ENCODE measurements around the gene SPATS2.

DNA sequence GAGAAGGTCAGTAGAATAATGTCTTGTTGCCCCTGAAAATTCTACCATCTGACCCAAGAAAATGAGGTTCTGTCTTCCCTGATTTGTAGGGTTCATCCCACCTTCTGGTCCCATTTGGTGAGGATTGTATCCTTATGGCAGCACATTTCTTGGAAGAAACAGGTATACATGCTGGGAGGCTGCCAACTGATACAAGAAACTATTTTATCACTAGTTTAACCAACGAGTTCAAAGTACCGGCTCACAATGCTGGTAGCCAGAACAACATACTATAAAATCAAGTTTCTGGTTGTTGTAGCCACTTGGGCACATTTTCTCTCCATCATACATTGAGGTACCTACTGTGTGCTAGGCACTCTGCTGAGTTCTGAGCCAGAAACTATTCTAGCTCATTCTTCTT, 164.5 kb downstream of the SPATS2 start:
- TF ChIP-seq, protein P1, sequence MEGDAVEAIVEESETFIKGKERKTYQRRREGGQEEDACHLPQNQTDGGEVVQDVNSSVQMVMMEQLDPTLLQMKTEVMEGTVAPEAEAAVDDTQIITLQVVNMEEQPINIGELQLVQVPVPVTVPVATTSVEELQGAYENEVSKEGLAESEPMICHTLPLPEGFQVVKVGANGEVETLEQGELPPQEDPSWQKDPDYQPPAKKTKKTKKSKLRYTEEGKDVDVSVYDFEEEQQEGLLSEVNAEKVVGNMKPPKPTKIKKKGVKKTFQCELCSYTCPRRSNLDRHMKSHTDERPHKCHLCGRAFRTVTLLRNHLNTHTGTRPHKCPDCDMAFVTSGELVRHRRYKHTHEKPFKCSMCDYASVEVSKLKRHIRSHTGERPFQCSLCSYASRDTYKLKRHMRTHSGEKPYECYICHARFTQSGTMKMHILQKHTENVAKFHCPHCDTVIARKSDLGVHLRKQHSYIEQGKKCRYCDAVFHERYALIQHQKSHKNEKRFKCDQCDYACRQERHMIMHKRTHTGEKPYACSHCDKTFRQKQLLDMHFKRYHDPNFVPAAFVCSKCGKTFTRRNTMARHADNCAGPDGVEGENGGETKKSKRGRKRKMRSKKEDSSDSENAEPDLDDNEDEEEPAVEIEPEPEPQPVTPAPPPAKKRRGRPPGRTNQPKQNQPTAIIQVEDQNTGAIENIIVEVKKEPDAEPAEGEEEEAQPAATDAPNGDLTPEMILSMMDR (IDR thresholded peaks at IDR 0.05): no peak
- no peak for TF ChIP-seq POLR2A (IDR thresholded peaks at IDR 0.05)

Measured in ovary (tissue), 3 donors.